Measurements from ENCODE around the gene AKT2.

DNA sequence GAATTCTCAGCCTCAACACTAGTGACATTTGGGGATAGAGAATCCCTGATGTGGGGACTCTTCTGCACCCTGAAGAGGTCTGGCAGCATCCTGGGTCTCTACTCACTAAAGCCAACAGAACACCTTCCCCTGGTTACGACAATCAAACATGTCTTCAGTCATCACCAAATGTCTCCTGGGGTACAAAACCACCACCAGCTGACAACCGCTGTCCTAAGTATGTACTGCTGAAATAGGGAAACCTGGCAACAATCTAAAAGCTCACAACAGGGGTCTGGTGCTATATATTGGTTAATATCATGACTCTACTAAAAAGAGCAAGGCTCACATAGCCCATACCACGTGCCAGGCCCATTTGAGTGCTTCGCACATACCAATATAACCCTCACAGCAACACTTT is 13.4 kb downstream of the AKT2 start:
- TF ChIP-seq, protein P1, sequence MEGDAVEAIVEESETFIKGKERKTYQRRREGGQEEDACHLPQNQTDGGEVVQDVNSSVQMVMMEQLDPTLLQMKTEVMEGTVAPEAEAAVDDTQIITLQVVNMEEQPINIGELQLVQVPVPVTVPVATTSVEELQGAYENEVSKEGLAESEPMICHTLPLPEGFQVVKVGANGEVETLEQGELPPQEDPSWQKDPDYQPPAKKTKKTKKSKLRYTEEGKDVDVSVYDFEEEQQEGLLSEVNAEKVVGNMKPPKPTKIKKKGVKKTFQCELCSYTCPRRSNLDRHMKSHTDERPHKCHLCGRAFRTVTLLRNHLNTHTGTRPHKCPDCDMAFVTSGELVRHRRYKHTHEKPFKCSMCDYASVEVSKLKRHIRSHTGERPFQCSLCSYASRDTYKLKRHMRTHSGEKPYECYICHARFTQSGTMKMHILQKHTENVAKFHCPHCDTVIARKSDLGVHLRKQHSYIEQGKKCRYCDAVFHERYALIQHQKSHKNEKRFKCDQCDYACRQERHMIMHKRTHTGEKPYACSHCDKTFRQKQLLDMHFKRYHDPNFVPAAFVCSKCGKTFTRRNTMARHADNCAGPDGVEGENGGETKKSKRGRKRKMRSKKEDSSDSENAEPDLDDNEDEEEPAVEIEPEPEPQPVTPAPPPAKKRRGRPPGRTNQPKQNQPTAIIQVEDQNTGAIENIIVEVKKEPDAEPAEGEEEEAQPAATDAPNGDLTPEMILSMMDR (IDR thresholded peaks at IDR 0.05; ENCODE audit: poor library complexity, severe bottlenecking), result no peak
- no peak for TF ChIP-seq EZH2 (IDR thresholded peaks at IDR 0.05; ENCODE audit: borderline replicate concordance, insufficient read depth, low read length, poor library complexity, severe bottlenecking)
- no peak for TF ChIP-seq POLR2AphosphoS5 (IDR thresholded peaks at IDR 0.05)
- TF ChIP-seq REST (IDR thresholded peaks at IDR 0.05; ENCODE audit: borderline replicate concordance), result no peak
- no peak for TF ChIP-seq EP300 (conservative IDR thresholded peaks at IDR 0.05; ENCODE audit: poor library complexity, severe bottlenecking)
- TF ChIP-seq RAD21 (conservative IDR thresholded peaks at IDR 0.05), result no peak
- no peak for TF ChIP-seq TAF1 (IDR thresholded peaks at IDR 0.05; ENCODE audit: low read depth)
- TF ChIP-seq MXI1 (conservative IDR thresholded peaks at IDR 0.05; ENCODE audit: poor library complexity, severe bottlenecking), result no peak
- no peak for TF ChIP-seq SMC3 (conservative IDR thresholded peaks at IDR 0.05; ENCODE audit: poor library complexity)

Data from neural cell (in vitro differentiated cells).